NCI-H1930 (cell line): Measurements from ENCODE around the gene AIM2.
"Not testable (repeated sequence)": the region's sequence is repeated elsewhere in the genome, so short reads cannot be mapped to it uniquely, and the experiment has no call there.

Experiments used
- DNase-seq, 2 experiments: peaks; one replicate each; lab custom pipeline; 2025; lab: John Stamatoyannopoulos, UW

AIM2 gene

GRCh38 chr1:159076438-159077119 lies at the start of gene AIM2:
AIM2 (minus strand) TSS chr1:159076766; CDS start chr1:159073499, 3,267 bp downstream.
- no peak for DNase-seq

GRCh38 chr1:159123587-159123986 lies 47.0 kb upstream of the AIM2 start:
- no peak for DNase-seq

GRCh38 chr1:159122005-159122621 lies 45.5 kb upstream of the AIM2 start:
- DNase-seq = no peak

GRCh38 chr1:159121526-159121925 lies 45.0 kb upstream of the AIM2 start:
- DNase-seq = no peak

- no peak for DNase-seq
Observed at GRCh38 chr1:159120317-159120716, 43.8 kb upstream of the AIM2 start.

GRCh38 chr1:159113596-159114433 lies 37.2 kb upstream of the AIM2 start:
- DNase-seq = no peak

GRCh38 chr1:159103021-159103420 lies 26.5 kb upstream of the AIM2 start:
- DNase-seq = not testable (repeated sequence)

GRCh38 chr1:159100589-159100988 lies 24.0 kb upstream of the AIM2 start:
- DNase-seq = no peak

GRCh38 chr1:159098596-159098995 lies 22.0 kb upstream of the AIM2 start:
- no peak for DNase-seq

- no peak for DNase-seq
Observed at GRCh38 chr1:159092036-159092760, 15.6 kb upstream of the AIM2 start.

- no peak for DNase-seq
Observed at GRCh38 chr1:159091607-159092031, 15.1 kb upstream of the AIM2 start.

- DNase-seq = no peak
Observed at GRCh38 chr1:159091180-159091560, 14.6 kb upstream of the AIM2 start.

GRCh38 chr1:159090286-159091179 lies 14.0 kb upstream of the AIM2 start:
- DNase-seq = no peak

GRCh38 chr1:159089184-159089791 lies 12.7 kb upstream of the AIM2 start:
- DNase-seq = no peak

- no peak for DNase-seq
Observed at GRCh38 chr1:159088546-159089183, 12.1 kb upstream of the AIM2 start.

GRCh38 chr1:159088050-159088449 lies 11.5 kb upstream of the AIM2 start:
- no peak for DNase-seq

GRCh38 chr1:159084867-159085266 lies 8.3 kb upstream of the AIM2 start:
- DNase-seq = no peak

- no peak for DNase-seq
Observed at GRCh38 chr1:159084152-159084551, 7.6 kb upstream of the AIM2 start.

- no peak for DNase-seq
Observed at GRCh38 chr1:159083013-159083412, 6.4 kb upstream of the AIM2 start.

- DNase-seq = no peak
Observed at GRCh38 chr1:159081626-159082025, 5.1 kb upstream of the AIM2 start.
